Brain pericyte (primary cell): ENCODE results near the gene RAB37.
A peak's percentile ranks its signal among the peaks of the same experiment; 100 is the strongest.

ENCODE experiments used
- DNase-seq: peaks from one replicate; pipeline ENCODE4 v3.0.0-alpha.2; 2012; ENCODE audit warnings: low read depth, low spot score

RAB37 gene

DNA sequence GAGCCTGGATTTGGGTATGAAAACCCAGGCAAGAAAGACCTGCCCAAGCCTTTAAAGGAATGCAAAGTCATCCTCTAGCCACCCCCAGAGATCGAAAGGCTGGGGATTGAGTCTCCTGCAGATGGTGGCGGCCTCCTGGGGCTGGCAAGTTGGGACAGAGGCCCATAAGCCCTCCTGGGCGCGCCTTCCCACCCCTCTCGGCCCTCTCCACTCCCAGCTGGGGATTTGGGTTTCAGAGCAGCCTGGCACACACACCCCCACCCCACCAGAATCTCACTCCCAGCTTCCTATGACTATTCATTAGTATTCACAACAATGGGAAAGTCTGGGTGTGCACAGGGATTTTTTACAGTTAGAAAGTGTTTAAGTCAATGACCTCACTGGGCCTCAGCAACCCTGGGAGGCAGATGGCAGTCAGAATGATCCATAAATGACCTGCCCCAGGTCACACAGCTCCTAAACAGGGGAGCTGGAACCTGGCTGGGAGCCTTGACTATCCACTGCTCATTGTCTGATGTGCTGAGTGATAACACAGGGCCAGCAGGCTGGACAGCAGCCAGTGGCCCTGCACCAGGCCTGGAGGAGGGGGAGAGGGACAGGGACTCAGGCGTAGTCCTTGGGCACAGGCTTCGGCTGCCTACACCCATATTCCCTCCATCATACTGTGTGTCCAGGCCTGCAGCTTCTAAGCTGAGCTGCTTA lies 23.5 kb downstream of the RAB37 start:
- no peak for DNase-seq

DNA sequence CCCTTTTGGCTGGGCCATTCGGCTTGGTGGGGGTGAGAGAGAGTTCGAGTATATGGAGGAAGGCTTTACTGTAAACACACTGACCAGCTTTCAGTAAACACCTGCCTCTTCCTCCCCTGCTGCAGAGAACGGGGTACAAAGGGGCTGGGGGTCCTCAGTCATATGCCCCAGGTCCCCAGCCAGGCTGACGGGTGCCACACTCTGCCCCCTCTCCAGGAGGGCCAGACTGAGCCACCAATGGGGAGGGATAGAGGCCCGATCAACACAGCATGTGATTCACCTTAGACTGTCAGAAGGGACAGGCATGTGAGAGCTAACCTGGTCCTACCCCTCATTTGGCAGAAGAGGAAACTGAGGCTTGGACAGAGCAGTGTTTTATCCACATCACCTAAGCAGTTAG lies 24.4 kb downstream of the RAB37 start:
- DNase-seq, result no peak

DNA sequence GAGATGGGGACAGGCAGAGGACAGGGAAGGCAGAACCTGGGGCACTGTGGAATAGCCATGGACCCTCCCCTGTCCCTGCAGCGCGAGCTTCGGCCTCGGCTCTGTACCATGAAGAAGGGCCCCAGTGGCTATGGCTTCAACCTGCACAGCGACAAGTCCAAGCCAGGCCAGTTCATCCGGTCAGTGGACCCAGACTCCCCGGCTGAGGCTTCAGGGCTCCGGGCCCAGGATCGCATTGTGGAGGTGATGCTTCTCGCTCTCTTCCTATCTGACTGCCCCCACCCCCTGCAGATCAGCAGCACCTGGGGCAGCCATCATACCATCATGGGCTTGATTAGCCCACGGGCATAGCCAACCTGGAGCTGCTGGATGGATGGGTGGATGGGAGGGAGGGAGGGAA lies 24.9 kb downstream of the RAB37 start:
- DNase-seq, result no peak

DNA sequence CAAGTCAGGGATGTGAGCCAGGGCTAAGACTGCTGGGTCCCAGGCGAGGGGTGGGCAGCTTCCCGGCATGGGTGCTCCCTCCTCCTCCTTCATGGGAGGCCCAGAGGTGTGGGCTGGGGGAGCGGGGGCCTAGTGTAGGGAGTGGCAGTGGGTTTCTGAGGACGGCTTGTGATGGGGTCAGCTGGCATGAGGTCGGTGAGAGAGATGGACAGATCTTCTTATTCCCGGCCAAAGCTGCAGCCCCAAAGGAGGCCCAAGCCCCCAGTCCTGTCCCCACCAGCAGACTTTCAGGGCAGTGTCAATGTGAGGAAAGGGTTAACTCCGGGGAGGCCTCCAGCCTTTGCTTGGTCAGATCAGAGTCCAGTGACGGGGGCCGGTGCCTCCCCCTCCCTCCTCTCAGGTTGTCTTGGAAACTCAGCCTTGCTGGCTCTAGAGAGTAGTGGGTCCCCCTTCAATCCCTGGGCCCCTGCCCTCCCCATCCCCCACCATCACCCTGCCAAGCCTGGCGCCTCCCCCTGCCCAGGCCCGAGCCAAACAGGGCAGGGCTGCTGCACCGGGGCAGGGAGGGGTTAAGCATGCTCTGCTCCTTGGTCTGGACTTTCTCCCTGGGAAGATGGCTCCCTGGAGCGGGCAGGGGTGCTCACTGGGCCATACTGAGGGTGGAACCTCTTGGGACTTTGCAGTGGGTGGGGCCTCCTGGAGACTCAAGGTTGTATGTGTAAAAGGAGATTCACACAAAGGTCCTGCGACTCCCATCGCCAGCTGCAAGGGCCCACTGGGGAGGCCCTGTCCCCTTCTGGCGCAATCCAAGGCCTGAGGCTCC lies 26.7 kb downstream of the RAB37 start:
- no peak for DNase-seq

DNA sequence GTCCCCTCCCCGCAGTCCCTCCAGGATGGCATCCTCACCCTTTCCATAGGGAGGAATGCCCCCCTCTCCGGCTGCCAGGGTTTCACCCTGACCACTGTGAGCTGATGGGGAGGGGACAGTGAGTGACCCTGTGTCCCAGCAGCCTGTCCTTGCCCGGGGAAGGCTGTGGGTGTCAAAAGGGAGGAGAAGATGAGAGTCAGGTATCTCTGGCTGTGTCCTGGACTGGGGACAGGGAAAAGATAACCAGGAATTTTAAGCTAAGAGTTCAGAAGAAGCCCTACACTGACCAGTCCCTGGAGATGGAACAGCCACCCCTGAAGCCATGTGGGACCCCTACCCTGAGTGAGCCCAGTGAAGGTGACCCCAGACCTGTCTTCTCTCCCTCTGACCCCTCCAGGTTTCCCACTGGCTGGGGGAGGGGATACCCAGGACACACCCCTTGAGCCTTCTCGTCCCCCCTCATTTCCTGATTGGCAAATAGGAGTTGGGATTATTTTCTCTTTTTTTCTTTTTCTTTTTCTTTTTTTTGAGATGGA lies 27.8 kb downstream of the RAB37 start:
- DNase-seq, result no peak

DNA sequence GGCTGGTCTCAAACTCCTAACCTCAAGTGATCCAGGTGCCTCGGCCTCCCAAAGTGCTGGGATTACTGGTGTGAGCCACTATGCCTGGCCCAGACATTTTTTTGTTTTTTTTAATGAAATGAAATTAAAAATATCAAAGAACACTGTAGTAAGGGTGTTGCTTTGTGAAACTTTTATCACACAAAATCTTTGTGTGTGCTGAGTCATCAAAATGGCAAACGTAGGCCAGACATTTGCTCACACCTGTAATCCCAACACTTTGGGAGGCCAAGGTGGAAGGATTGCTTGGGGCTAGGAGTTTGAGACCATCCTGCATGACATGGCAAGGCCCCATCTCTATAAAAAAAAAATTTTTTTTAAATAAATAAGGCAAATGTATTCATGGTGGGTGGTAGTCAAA lies 29.4 kb downstream of the RAB37 start:
- DNase-seq, result no peak

DNA sequence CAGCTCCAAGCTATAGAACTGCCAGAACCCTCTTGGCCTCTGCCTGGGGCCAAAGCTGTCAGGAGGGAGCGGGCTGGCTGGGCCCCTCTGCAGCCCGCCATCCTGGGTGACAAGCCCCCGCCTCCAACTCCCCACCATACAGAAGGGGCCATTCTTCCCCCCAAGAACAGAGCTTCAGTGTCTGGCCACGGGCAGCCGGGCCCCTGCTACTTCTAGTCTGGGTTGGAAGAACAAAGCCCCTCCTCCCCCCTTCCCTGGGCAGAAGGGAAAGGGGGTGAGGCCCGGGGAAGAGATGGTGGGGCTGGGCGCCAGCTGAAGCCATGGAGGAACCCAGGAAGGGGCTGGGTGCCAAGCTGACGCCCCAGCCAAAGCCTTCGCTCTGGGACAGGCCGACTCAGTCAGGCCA lies 30.1 kb downstream of the RAB37 start:
- no peak for DNase-seq

DNA sequence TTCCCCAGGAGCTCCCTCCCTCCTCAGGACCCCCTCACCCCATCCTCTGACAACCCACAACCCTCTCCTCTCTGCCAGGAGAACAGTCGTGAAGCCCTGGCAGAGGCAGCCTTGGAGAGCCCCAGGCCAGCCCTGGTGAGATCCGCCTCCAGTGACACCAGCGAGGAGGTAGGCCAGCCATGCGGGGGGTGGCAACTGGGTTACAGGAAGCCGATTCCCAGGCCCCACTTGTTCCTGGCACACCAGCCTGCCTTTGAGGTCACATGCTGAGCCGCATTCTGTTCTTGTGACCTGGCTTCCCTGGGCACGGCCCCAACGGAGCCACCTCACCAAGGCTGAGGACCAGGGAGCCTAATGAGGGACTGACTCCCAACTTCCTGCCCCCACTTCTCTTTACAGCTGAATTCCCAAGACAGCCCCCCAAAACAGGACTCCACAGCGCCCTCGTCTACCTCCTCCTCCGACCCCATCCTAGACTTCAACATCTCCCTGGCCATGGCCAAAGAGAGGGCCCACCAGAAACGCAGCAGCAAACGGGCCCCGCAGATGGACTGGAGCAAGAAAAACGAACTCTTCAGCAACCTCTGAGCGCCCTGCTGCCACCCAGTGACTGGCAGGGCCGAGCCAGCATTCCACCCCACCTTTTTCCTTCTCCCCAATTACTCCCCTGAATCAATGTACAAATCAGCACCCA lies 31.2 kb downstream of the RAB37 start:
- no peak for DNase-seq

DNA sequence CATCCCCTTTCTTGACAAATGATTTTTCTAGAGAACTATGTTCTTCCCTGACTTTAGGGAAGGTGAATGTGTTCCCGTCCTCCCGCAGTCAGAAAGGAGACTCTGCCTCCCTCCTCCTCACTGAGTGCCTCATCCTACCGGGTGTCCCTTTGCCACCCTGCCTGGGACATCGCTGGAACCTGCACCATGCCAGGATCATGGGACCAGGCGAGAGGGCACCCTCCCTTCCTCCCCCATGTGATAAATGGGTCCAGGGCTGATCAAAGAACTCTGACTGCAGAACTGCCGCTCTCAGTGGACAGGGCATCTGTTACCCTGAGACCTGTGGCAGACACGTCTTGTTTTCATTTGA lies 31.7 kb downstream of the RAB37 start:
- DNase-seq, result no peak

DNA sequence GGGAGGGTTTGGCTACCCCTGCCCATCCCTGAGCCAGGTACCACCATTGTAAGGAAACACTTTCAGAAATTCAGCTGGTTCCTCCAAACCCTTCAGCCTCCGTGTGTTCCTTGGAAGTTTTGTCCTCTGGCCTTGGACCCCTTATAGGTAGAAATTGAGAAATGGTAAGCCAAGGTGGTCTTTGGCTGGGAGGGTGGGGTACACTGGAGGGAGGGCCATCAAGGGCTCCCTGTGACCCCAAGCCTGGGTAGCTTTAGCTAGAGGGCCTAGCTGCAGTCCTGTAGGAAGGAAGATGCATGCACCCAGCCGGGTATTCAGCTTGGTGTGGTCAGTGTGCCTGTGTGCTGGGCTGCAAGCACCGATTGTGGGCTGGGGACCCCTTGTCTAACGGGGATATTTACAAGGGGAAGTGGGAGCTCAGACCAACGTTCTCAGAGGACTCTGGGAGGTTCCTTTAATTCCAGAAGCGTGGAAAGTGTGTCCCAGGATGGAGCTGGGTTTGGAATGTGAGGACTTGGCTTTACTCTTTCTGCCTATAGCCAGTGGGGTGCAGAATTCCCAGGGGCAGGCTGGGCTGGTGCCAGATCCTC lies 32.3 kb downstream of the RAB37 start:
- DNase-seq, result no peak

DNA sequence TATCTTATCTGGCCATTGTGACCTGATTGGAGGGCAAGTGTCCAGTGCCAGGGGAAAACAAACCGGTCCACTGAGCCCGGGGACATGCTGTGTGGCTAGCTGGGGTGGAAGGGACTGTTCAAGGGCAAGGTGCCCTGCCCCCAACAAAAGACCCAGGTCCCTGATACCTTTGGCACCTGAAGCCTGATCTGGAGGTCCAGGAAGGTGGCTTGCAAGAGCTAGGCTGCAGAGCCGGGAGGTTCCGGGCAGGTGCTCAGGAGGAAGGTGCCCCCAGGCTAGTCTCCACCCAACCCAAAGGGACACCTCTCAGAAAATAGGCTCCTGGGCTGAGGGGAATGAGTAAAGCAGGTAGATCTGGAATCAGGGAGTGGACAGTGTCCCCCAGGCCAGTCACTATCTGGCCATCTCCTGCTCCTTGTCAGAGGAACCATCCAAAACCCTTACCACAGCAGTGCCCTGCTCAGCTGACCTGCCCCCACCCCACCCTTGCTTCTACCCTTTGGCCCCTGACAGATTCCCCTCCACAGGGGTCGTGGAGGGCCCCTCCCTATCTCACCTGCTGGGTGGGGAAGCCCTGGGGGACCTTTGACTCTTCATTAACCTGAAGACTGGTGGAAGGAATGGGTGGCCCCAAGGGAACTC lies 32.9 kb downstream of the RAB37 start:
- DNase-seq, result no peak

DNA sequence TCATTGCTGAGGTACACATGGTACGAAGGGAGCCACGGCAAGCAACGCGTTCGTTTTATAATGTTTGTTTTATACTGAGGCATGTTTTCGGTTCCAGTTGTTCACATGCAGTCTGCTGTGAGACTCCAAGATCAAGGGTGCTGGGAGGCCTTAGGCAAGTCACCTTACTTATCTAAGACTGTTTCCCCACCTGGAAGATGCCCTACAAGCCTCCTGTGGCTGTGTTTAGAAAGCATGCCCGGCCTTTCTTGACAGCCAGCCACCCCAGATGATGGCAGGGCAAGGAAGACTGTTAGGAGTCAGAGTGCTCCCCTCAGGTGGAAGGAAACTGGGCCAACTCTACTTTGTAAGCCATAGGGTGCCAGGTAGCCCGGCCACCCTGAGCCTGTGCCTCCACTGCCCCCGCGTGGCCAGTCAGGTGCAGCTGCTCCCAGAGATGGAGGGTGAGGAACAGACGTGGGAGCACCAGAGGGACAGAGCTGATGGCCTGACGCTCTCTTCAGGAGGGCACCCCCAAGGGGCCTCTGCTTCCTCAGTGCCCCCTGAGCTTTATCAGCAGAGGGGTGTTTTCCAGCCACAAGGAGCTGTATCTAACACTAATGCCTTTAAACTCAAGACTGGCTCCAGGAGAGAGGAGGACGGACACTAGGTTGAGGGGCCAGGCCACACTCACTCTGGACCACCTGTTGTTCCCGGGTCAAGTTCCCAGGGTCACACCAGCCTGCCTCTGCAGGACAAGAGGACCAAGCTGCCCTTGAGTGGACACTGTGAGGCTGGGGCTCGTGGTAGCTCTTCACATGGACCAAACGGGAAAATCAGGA lies 33.7 kb downstream of the RAB37 start:
- no peak for DNase-seq

DNA sequence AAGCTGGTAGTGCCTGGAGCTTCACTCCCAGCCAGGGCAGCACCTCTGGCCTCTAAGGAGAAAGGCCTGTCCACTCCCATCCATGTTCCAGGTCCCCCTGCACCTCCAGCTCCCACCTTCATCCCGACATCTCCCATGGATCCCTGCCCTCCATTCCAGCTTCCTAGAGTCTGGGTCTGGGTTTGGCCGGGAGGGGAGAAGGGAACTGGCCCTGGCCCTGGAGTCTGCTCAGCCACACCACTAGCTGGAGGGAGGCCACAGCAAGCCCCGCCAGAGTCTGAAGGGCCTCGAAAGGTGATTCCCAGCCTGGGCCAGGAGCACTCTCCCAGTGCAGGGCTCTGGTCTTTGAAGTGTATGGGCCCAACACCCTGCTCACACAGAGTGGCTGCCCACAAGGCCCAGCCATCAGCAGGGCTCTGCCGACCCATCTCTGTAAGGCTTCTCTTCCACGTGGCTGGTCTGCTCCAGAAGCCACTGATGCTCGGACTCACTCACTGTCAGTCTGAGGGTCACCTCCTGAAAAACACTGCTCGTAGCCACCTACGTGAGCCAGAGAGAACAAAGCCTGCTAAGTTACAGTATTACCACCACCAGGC lies 34.4 kb downstream of the RAB37 start:
- no peak for DNase-seq

DNA sequence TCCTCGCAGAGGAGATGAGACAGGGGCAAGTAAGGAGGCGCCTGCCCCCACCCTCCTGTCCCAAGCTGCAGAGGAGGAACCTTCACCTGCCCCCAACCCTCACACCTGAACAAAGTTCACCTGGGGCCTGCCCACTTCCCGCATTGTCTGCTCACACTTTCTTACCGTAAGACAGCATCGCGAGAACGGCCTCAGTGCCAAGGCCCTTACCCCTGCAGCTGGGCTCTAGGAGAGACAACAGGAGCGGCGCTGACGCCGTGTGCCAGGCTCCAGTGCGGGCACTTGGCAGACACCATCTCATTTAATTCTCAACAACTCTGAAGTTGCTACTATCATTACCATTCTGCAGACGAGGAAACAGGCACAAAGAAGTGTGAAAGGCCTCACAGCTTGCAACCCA lies 35.0 kb downstream of the RAB37 start:
- DNase-seq, result no peak

DNA sequence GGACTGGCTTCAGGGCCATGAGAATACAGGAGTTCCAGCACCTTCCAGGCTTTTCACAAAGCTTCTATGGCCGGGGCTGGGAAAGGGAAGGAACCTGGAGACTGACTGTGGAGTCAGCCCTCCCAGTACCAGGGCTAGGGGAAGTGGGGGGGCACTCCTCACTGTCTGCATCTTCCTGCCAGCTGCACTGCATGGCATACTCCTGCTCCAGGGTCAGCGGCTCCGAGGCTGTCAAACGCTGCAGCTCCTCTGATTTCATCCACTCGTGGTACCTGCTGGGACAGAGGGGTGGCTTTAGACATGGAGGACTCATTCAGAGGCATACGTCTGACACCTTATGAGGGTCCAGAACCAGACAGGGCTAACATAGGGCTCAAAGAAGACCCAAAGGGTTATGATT lies 36.4 kb downstream of the RAB37 start:
- DNase-seq, result no peak

DNA sequence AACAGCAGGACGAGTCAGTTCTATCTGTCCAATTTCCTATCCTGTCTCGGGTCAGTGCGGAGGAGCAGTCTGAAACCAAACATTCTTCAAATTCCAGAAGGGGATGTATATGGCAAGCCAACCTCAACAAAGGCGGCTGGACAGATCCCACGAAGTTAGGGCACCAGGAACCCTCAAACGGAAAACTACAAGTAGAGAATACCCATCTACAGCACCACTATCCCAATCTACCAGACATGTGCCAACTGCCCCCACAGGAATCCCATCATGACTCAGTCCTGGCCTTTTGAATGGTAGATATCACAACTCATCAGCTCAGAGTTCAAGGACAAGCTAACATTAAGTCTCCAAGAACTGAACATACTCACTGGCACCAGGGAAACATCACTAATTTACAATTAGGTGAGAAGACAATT lies 36.8 kb downstream of the RAB37 start:
- DNase-seq, result no peak

DNA sequence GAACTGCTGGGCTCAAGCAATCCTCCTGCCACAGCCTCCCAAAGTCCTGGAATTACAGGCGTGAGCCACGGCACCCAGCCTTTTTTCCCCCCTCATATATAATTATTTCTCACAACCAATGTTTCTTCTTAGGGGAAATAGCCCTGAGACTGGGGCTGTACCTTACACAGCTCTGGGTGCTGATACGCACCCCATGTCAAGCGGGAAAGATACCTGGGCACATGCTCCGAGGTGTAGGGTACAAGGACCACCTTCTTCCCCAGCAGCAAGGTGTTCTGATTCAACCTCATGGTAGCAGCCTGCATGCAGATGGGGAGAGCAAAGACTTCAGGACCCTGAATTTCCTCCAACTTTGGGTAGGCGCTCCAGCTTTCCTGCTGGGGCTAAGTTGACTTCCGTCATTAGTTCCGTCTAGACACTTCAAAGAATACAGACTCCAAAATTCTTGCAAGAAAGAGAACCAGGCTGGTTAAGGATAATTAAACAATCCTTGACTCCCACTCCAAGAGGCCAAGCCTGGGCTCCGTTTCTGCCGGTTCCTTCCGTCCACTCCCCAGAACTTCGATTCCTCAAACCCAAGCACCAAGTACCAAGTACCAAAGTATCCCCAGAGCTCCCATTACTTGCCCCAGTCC lies 38.5 kb downstream of the RAB37 start:
- no peak for DNase-seq

DNA sequence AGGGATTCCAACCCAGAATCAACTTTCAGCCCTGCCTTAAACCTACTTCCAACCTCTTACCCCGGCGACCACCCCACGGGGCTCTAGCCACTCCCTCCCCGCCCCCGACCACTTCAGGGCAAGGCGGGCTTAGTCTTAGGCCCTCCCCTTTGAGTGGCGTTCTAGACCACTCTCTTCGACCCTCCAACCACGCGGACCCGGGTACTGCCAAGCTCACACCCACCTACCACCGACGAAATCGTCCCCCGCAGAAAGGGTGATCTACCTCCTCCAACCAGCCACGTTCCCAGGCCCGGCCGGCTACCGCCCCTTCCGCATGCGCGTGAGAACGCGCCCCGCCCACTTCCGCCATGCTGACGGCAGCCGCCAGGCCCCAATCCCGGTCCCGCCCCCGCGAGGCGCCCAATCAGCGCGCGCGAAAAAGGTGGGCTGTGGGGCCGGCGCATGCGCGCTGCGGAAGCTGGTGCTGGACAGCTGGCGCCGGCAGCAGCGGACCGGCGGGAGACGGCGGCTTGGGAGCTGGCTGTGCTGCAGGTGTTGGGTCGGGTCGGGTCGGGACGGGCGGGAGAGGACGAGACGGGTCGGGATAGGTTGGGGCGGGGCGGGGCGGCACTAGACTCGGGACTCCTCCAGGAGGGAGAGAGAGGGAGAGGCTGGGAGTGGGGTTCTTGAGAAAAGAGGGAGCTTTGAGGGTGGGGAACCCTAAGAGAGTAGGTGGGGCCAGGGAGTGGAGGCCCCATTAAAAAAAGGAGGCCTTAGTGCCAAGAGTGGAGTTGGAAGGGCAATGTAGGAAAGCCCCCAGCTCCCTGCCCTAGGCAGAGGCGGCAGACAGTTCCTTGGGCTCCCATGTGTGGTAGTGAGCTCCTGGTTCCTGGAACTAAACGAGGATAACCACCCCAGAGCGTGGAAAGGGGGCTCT lies 39.2 kb downstream of the RAB37 start, which contains the start of gene NAT9:
TSS of gene NAT9 (minus strand) at position 302 of the 919 bp plus-strand sequence. CDS start 647 bp downstream, outside the sequence.
- peak; percentile 89 for DNase-seq

DNA sequence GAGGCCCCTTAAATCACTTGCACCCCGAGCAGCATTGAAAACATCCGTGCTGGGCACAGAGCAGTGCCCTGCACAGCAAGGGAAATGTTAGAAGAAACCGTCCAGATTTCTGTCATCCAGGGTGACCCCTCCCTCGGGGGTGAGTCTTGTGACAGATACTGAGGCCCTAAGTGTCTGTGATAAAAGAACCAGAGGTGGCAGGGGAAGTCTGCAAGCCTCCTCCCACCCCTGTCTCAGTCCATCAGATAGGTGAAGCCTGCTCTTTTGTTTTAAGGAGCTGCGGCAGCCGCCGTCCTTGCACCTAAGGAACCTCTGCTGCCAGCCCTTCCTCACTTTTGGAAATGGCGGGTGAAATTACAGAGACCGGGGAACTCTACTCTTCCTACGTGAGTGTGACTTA lies 39.9 kb downstream of the RAB37 start:
- no peak for DNase-seq
